DND-41 (cell line): Measurements from ENCODE around the gene LRRIQ1.

Source experiments
- ATAC-seq: fragments of 200-7000 bp; cut with Tn5 transposase; 3 replicates; pipeline ENCODE4 v1.9.1; 2021; ENCODE audit warnings: low read depth; ENCODE audit not compliant: insufficient read depth
- DNase-seq: peaks from one replicate; pipeline ENCODE4 v3.0.0-alpha.2; 2020
- H2AFZ ChIP-seq: 2 replicates; pipeline ENCODE4 v1.6.0; 2012; ENCODE audit warnings: low read depth, low read length
- H3K27ac ChIP-seq: 2 replicates; pipeline ENCODE4 v1.5.1; 2012; ENCODE audit warnings: low read length, inconsistent platforms
- H3K27me3 ChIP-seq: fragments of 200-600 bp; sonication (generic); 2 replicates; pipeline ENCODE4 v1.6.0; 2012; ENCODE audit warnings: low read length, mild to moderate bottlenecking, inconsistent platforms; ENCODE audit not compliant: insufficient read depth, poor library complexity
- H3K36me3 ChIP-seq: 2 replicates; pipeline ENCODE4 v1.5.1; 2012; ENCODE audit warnings: low read length, inconsistent platforms; ENCODE audit not compliant: insufficient read depth
- H3K4me1 ChIP-seq: 2 replicates; pipeline ENCODE4 v1.5.1; 2012; ENCODE audit warnings: mild to moderate bottlenecking, low read length; ENCODE audit not compliant: insufficient read depth
- H3K4me2 ChIP-seq: 2 replicates; pipeline ENCODE4 v1.6.0; 2012; ENCODE audit warnings: mild to moderate bottlenecking, moderate library complexity, low read length, inconsistent platforms; ENCODE audit not compliant: insufficient read depth
- H3K4me3 ChIP-seq, 2 experiments: fragments of 200-600 bp in 1 of 2; shearing (Covaris generic) in 1 of 2; 2 replicates each; pipeline ENCODE4 v1.5.1; 2012 to 2016; ENCODE audit warnings: inconsistent platforms in 2 of 2, low read length in 2 of 2, mild to moderate bottlenecking in 2 of 2, low read depth in 1 of 2, moderate library complexity in 1 of 2
- H3K79me2 ChIP-seq: 2 replicates; pipeline ENCODE4 v1.6.0; 2012; ENCODE audit warnings: low read length, inconsistent platforms; ENCODE audit not compliant: insufficient read depth
- H3K9ac ChIP-seq: 2 replicates; pipeline ENCODE4 v1.6.0; 2012; ENCODE audit warnings: low read depth, mild to moderate bottlenecking, inconsistent platforms, low read length, moderate library complexity
- H3K9me3 ChIP-seq: 2 replicates; pipeline ENCODE4 v1.5.1; 2012; ENCODE audit warnings: low read length, moderate library complexity, mild to moderate bottlenecking, inconsistent platforms; ENCODE audit not compliant: insufficient read depth, severe bottlenecking
- H4K20me1 ChIP-seq: 2 replicates; pipeline ENCODE4 v1.6.0; 2012; ENCODE audit warnings: low read length; ENCODE audit not compliant: insufficient read depth
- CTCF ChIP-seq: IDR thresholded peaks from 2 replicates; pipeline ENCODE4 v1.5.1; 2012; ENCODE audit warnings: borderline replicate concordance, low read length, moderate library complexity, mild to moderate bottlenecking; ENCODE audit not compliant: poor library complexity, severe bottlenecking; ENCODE audit errors: extremely low read depth
- EZH2 ChIP-seq: IDR thresholded peaks from 3 replicates; pipeline ENCODE4 v1.6.1; 2012; ENCODE audit warnings: borderline replicate concordance, low read depth, mild to moderate bottlenecking, moderate library complexity, low read length, inconsistent platforms; ENCODE audit not compliant: severe bottlenecking

Gene LRRIQ1

DNA sequence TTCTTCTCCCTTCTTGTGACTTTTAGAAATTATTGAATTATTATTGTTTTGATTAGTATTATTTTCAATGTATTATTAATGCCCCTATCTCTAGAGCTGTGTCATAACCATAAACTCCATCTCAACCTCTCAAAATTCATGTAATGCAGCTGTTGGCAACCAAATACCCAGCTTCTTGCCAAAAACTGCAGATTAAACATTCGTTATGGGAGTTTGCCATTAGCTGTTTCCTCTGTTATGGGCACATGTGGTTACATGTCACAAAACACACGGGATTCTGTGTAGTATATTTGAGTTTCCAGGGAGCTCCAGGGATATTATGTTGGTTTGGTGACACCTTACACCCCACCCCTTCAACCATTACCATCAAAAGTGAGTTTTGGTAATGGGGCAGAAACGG lies 241.0 kb downstream of the LRRIQ1 start:
- no peak overlapping the region for H3K4me2 ChIP-seq
- no peaks in the 10 kb centered on the region for H4K20me1 ChIP-seq
- TF ChIP-seq EZH2: no peak
- TF ChIP-seq CTCF: no peak
- no peaks in the 10 kb centered on the region for H3K27me3 ChIP-seq
- DNase-seq: no peak
- H3K9ac ChIP-seq: no peak overlapping the region
- no peak for ATAC-seq
- H3K4me1 ChIP-seq: no peaks in the 10 kb centered on the region
- H3K27ac ChIP-seq: no peak overlapping the region
- no peak overlapping the region for H2AFZ ChIP-seq
- no peak overlapping the region for H3K4me3 ChIP-seq
- H3K79me2 ChIP-seq: no peaks in the 10 kb centered on the region
- no peaks in the 10 kb centered on the region for H3K9me3 ChIP-seq
- no peaks in the 10 kb centered on the region for H3K36me3 ChIP-seq

GRCh38 chr12:85277900-85278597 lies 241.9 kb downstream of the LRRIQ1 start:
- no peaks in the 10 kb centered on the region for H4K20me1 ChIP-seq
- no peak overlapping the region for H3K27ac ChIP-seq
- no peak for ATAC-seq
- H2AFZ ChIP-seq: no peak overlapping the region
- no peaks in the 10 kb centered on the region for H3K27me3 ChIP-seq
- DNase-seq: no peak
- no peaks in the 10 kb centered on the region for H3K79me2 ChIP-seq
- no peaks in the 10 kb centered on the region for H3K36me3 ChIP-seq
- no peaks in the 10 kb centered on the region for H3K4me1 ChIP-seq
- no peak for TF ChIP-seq CTCF
- no peak for TF ChIP-seq EZH2
- H3K4me3 ChIP-seq: no peak overlapping the region
- no peaks in the 10 kb centered on the region for H3K9me3 ChIP-seq
- no peak overlapping the region for H3K9ac ChIP-seq
- no peak overlapping the region for H3K4me2 ChIP-seq

DNA sequence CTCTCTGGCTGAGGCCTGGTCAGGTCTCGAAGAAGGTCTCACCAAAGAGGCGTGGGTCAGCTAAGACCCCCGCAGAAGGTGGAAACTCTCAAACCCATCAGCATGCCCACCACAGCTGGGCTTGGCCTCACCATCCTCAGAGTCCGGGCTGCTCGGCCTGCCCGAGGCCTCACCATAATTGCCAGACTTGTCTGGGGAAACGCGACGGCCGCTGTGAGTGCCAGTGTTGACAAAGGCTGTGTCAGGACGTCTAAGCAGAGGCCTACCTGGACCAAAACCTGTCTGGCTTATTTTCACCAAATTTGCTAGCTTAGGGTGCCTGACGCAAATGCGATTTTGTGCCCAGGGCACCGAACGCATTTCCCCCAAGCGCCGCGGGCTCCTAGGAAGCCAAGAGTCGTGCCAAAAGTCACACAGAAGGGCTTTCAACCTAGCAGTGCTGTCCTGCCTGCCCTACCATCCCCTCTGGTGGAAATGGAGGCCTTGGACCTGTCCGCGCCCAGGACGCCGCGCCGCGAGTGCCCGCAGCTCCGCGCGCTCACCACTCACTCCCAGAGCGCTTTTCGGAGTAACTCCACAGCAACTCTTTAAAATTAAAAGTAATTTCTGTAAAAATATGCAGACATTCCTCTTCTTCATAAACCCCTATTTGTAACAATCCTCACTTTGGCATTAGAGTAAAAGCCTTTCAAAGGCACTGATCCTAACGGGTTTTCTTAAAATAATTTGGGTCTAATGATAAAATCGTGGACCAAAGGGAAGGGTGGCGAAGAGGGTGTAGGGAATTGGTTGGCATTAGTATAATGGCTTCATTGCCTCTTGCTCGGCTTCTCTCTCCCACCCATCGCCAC lies 242.7 kb downstream of the LRRIQ1 start:
- H3K4me3 ChIP-seq: no peak overlapping the region
- no peak for DNase-seq
- H3K79me2 ChIP-seq: no peaks in the 10 kb centered on the region
- H3K9ac ChIP-seq: no peak overlapping the region
- H3K27me3 ChIP-seq: no peaks in the 10 kb centered on the region
- H3K4me1 ChIP-seq: no peaks in the 10 kb centered on the region
- no peak overlapping the region for H3K27ac ChIP-seq
- ATAC-seq: no peak
- H3K4me2 ChIP-seq: no peak overlapping the region
- TF ChIP-seq EZH2: no peak
- TF ChIP-seq CTCF: no peak
- no peak overlapping the region for H2AFZ ChIP-seq
- no peaks in the 10 kb centered on the region for H4K20me1 ChIP-seq
- no peaks in the 10 kb centered on the region for H3K9me3 ChIP-seq
- no peaks in the 10 kb centered on the region for H3K36me3 ChIP-seq
